GM13977 (cell line): ENCODE data around the gene FAM131A.

Experiments used
- DNase-seq: peaks from one replicate; pipeline ENCODE4 v3.0.0; 2012; ENCODE audit warnings: low spot score
- CTCF ChIP-seq: IDR thresholded peaks from 2 replicates; pipeline ENCODE4 v1.5.1; 2012; ENCODE audit warnings: mild to moderate bottlenecking, control low read depth; ENCODE audit not compliant: insufficient read depth; ENCODE audit errors: extremely low read depth, missing control alignments
- in situ Hi-C: fragments of 300-500 bp; cut with MboI; formaldehyde crosslinking; loops from one replicate; pipeline ENCODE4 v1.12.0; 2022; ENCODE audit warnings: low sequenced_read_pairs, low pct_unique_long_range_greater_than_20kb, mixed read lengths, inconsistent platforms; ENCODE audit not compliant: unreplicated experiment

The FAM131A gene

DNA sequence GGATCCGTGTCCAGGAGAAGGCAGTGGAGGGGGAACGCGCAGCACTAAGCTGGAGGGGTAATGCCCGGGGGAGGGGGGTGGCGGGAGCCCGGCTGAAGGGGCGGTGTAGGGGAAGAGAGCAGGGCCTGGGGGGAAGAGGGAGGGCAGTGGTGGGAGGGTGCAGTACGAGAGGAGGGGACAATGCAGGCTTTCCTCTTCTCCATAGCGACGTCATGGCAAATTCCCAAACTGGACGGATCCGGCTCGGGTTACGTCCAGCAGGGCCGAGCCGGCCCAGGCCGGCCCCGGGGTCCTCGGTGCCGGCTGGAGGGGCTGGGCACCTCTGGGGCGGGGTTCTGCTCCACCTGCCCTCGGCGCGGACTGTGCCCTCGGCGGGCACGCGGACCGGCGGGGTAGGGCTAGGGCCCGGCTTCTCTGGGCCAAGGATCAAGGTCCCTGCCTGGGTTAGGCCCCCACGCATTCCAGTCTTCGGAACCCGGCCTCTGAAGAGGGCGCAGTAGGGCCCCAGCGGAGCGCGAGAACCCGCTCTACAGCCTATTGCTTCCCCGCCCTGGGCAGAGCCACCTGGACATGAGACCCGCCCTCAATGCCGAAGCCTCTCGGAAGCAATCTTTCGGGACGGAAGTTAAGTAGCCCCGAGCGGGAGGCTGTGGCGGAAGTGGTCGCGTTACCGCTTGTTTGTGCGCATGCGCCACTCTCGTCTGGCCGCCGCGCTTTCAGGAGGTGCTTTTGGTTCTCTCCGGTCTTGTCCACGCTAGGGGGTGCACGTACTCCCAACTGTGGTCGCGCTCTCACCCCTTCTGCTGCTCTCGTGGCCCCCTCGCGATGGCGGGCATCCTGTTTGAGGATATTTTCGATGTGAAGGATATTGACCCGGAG is 25.5 kb downstream of the FAM131A start:
- DNase-seq: peak; percentile 98
- in situ Hi-C loops: no loop called here

GRCh38 chr3:184366619-184367289 is 29.4 kb downstream of the FAM131A start:
- in situ Hi-C loops: no loop called here
- DNase-seq: no peak
- no peak for TF ChIP-seq CTCF

More for the DNA sequence above, 25.5 kb downstream of the FAM131A start:
- TF ChIP-seq CTCF: peak; percentile 77

GRCh38 chr3:184368116-184368515 is 30.7 kb downstream of the FAM131A start:
- TF ChIP-seq CTCF: no peak
- DNase-seq: no peak
- in situ Hi-C loops: no loop called here

GRCh38 chr3:184368586-184369183 is 31.3 kb downstream of the FAM131A start:
- DNase-seq: no peak
- no peak for TF ChIP-seq CTCF
- in situ Hi-C loops: no loop called here

DNA sequence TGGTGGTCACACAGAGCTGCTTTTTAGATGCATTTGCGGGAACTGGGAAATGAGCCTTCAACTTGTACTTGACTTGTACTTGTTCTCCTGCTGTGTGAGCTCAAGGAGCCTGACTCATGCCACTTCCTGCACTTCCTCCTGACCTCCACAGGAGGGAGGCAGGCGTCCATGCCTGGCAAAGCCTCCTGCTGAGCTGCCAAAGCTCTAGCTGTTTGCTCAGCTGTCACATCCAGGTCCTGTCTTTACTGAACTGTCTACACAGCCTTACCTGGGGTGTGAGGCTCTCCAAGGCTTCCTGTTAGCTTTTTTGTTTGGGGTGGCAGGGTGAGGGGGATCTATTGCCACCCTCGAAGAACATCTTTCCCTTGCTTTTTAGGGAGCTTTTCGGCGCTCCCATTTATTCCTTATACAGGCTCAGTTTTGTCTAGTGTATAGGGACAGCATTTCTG is 34.2 kb downstream of the FAM131A start:
- in situ Hi-C loops: no loop called here
- peak; percentile 83 for DNase-seq
- TF ChIP-seq CTCF: peak; percentile 88

DNA sequence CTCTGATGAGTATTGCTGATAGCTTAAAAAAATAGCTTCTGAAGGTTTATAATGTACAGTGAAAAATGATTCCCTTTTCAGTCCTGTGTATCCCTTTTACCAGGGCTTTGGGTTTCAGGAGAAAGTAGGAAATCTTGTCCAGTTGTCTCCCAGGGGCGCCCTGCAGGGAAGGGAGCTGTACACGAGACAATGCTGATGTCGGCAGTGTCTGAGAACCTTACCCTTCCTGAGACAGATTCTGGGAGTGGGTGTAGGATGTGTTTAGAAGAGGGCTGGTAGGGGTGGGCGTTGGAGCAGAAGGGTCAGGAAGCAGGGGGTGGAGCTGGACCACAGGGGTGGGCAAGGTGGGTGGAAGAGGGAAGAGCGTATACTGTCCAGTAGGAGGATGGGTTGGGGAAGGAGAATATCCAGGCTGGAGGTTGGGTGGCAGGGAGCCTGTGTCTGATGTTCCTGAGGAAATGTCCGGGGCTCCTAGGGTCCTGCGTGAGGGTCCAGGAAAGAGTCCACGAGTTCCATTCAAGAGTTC is 35.0 kb downstream of the FAM131A start:
- no peak for DNase-seq

More for the DNA sequence above, 35.0 kb downstream of the FAM131A start:
- in situ Hi-C loops: no loop called here
- TF ChIP-seq CTCF: no peak
